SIG-M5 treated with dmso at 0.1 percent for 504 hours (cell line): Measurements from ENCODE around the gene CLASP1.
"Not testable (repeated sequence)": the region's sequence is repeated elsewhere in the genome, so short reads cannot be mapped to it uniquely, and the experiment has no call there.

Experiments
- DNase-seq: peaks from one replicate; lab custom pipeline; 2025; ENCODE audit not compliant: unreplicated experiment; lab: John Stamatoyannopoulos, UW

Gene CLASP1

GRCh38 chr2:121355488-121355887 lies 293.8 kb downstream of the CLASP1 start:
- DNase-seq: no peak

GRCh38 chr2:121351521-121352318 lies 297.5 kb downstream of the CLASP1 start:
- DNase-seq: no peak

GRCh38 chr2:121350890-121351289 lies 298.4 kb downstream of the CLASP1 start:
- no peak for DNase-seq

GRCh38 chr2:121350402-121350775 lies 298.9 kb downstream of the CLASP1 start:
- DNase-seq: no peak

GRCh38 chr2:121349721-121350401 lies 299.4 kb downstream of the CLASP1 start:
- no peak for DNase-seq

GRCh38 chr2:121348128-121348740 lies 301.0 kb downstream of the CLASP1 start:
- no peak for DNase-seq

GRCh38 chr2:121346859-121347258 lies 302.4 kb downstream of the CLASP1 start:
- DNase-seq: no peak

GRCh38 chr2:121346407-121346806 lies 302.9 kb downstream of the CLASP1 start:
- DNase-seq: no peak

- DNase-seq: no peak
These were observed 303.4 kb downstream of the CLASP1 start for GRCh38 chr2:121345887-121346286.

GRCh38 chr2:121345101-121345500 lies 304.2 kb downstream of the CLASP1 start:
- DNase-seq: no peak

GRCh38 chr2:121343828-121344399 lies 305.3 kb downstream of the CLASP1 start:
- DNase-seq: not testable (repeated sequence)

GRCh38 chr2:121343191-121343590 lies 306.1 kb downstream of the CLASP1 start:
- DNase-seq: no peak

GRCh38 chr2:121342751-121343150 lies 306.5 kb downstream of the CLASP1 start:
- no peak for DNase-seq

GRCh38 chr2:121340926-121341325 lies 308.3 kb downstream of the CLASP1 start:
- no peak for DNase-seq

GRCh38 chr2:121338281-121338680 lies 311.0 kb downstream of the CLASP1 start:
- DNase-seq: no peak

GRCh38 chr2:121336528-121337294 lies 312.6 kb downstream of the CLASP1 start:
- peak; percentile 14 for DNase-seq

GRCh38 chr2:121335294-121336290 lies 313.7 kb downstream of the CLASP1 start:
- DNase-seq: no peak

GRCh38 chr2:121334581-121335293 lies 314.5 kb downstream of the CLASP1 start:
- DNase-seq: no peak
